Spleen (tissue), 11 donors: ENCODE measurements around the gene PARP11. TPM values are rescaled to one million over a fixed set of nuclear protein-coding genes. Genes with fewer than 3 reads are reported as not detected.

Source experiments
- DNase-seq: peaks from one replicate; pipeline ENCODE4 v3.0.0-alpha.2; 2020
- H3K27ac ChIP-seq, 8 donors: fragments of 200-600 bp; sonication (generic) in 7 of 8; 1 replicate in 4 of 8; 2 replicates in 4 of 8; pipeline versions ENCODE4 v1.5.0 to v1.8.0; 2016 to 2021; ENCODE audit warnings: inconsistent platforms in 4 of 8, mild to moderate bottlenecking in 4 of 8, moderate library complexity in 1 of 8
- H3K27me3 ChIP-seq, 7 donors: fragments of 200-600 bp; sonication (generic) in 6 of 7; replicated peaks in 1 of 7; 1 replicate in 4 of 7; 2 replicates in 3 of 7; pipeline versions ENCODE4 v1.5.0 to v1.8.0; 2016 to 2021; ENCODE audit warnings: inconsistent platforms in 3 of 7, mild to moderate bottlenecking in 1 of 7
- H3K36me3 ChIP-seq, 6 donors: fragments of 200-600 bp; sonication (generic) in 5 of 6; 1 replicate in 4 of 6; 2 replicates in 2 of 6; pipeline versions ENCODE4 v1.5.0 to v1.8.0; 2016 to 2021; ENCODE audit warnings: inconsistent platforms in 2 of 6
- H3K4me1 ChIP-seq, 6 donors: fragments of 200-600 bp; sonication (generic) in 5 of 6; 1 replicate in 3 of 6; 2 replicates in 3 of 6; pipeline versions ENCODE4 v1.5.0 to v1.8.0; 2016 to 2021; ENCODE audit warnings: inconsistent platforms in 3 of 6
- H3K4me3 ChIP-seq, 8 donors: fragments of 200-600 bp; sonication (generic) in 7 of 8; 1 replicate in 4 of 8; 2 replicates in 4 of 8; pipeline versions ENCODE4 v1.5.0 to v1.8.0; 2016 to 2021; ENCODE audit warnings: inconsistent platforms in 4 of 8, mild to moderate bottlenecking in 4 of 8, moderate library complexity in 2 of 8
- H3K9me3 ChIP-seq, 8 donors: fragments of 200-600 bp; sonication (generic) in 7 of 8; 1 replicate in 4 of 8; 2 replicates in 4 of 8; pipeline versions ENCODE4 v1.5.0 to v1.8.0; 2016 to 2021; ENCODE audit warnings: inconsistent platforms in 4 of 8
- POLR2A ChIP-seq, 3 donors: fragments of 450-650 bp; IDR thresholded peaks; one replicate each; pipeline ENCODE4 v1.5.1; 2017; ENCODE audit warnings: antibody characterized with exemption in 3 of 3, mild to moderate bottlenecking in 1 of 3
- POLR2AphosphoS5 ChIP-seq, 3 donors: sonication (generic); formaldehyde crosslinking; IDR thresholded peaks; one replicate each; pipeline ENCODE4 v1.5.1; 2017; ENCODE audit warnings: antibody characterized with exemption in 3 of 3
- WGBS, 5 donors: extraction: QIAGEN DNeasy Blood & Tissue Kit in 3 of 5; methylation state at CpG; one replicate each; pipeline versions ENCODE4 v1.1.5 to v1.1.7; 2013 to 2018; 5-methylcytosine and 5-hydroxymethylcytosine counted together
- intact Hi-C: fragments of 100-400 bp; cut with DNase I; formaldehyde crosslinking; loops from one replicate; pipeline ENCODE4 v1.15.0; 2023; ENCODE audit warnings: low total_unique reads
- polyA plus RNA-seq, 3 donors: library from polyadenylated mRNA; stranded (reverse); fragments of 200-250 nt; gene quantifications; one replicate each; pipeline ENCODE4 v1.2.1, GENCODE V29; 2013
- total RNA-seq, 7 donors: library from RNA; depleted of rRNA in 3 of 7; stranded (reverse); fragments of >200 nt in 3 of 7; fragmentation: NEBNext Ultra II Directional in 4 of 7; extraction: Animal tissue kit (Norgen Biotek cat#: 25700) in 4 of 7; gene quantifications; one replicate each; pipeline versions ENCODE4 v1.1.0 to v1.2.1, GENCODE V29; 2016 to 2021
- TF ChIP-seq, protein P1 (sequence below), 11 experiments: fragments of 200-600 bp in 7 of 11; fragments of 450-650 bp in 4 of 11; sonication (generic) in 4 of 11; IDR thresholded peaks in 8 of 11; conservative IDR thresholded peaks in 3 of 11; 1 replicate in 7 of 11; 2 replicates in 4 of 11; pipeline versions ENCODE4 v1.4.0 to v1.8.0; 2016 to 2021; ENCODE audit warnings: antibody characterized with exemption in 11 of 11, inconsistent platforms in 4 of 11, mild to moderate bottlenecking in 1 of 11
- donor health status: healthy with polysubstance abuse.
- donor health status: DM: no; HTN: no; CAD: no; lungs with moderate emphysema.
- donor health status: DM: no; HTN: no; CAD: no.
- donor health status: Bipolar disorder and iron deficiency.
- donor health status: healthy.
- donor health status: DM: no; HTN: no; CAD: no.
- donor health status: DM: yes; HTN: yes; CAD: no.

PARP11 gene
- total and polyA plus RNA-seq, 10 donors, result 3.7 to 25.2 (median 17.8) TPM

DNA sequence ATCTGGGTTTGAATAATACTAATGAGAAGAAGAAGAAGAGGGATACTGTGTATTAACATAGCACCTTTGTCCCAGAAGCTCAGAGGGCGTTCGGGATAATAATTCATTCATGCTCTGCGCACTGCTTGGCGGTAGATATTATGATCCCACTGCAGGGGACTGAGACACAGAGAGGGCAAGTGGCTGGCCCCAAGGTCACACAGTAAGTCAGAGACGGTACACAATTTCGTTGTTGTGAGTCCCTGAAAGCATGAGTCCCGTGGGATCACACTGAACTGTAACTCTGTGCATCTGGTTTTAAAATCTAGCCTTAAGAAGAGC lies 47.9 kb upstream of the PARP11 start:
- TF ChIP-seq, protein P1, sequence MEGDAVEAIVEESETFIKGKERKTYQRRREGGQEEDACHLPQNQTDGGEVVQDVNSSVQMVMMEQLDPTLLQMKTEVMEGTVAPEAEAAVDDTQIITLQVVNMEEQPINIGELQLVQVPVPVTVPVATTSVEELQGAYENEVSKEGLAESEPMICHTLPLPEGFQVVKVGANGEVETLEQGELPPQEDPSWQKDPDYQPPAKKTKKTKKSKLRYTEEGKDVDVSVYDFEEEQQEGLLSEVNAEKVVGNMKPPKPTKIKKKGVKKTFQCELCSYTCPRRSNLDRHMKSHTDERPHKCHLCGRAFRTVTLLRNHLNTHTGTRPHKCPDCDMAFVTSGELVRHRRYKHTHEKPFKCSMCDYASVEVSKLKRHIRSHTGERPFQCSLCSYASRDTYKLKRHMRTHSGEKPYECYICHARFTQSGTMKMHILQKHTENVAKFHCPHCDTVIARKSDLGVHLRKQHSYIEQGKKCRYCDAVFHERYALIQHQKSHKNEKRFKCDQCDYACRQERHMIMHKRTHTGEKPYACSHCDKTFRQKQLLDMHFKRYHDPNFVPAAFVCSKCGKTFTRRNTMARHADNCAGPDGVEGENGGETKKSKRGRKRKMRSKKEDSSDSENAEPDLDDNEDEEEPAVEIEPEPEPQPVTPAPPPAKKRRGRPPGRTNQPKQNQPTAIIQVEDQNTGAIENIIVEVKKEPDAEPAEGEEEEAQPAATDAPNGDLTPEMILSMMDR (IDR thresholded peaks at IDR 0.05 in 8 of 11, conservative IDR thresholded peaks at IDR 0.05 in 3 of 11), result no peak
- TF ChIP-seq POLR2AphosphoS5 (IDR thresholded peaks at IDR 0.05), result no peak
- no peak for TF ChIP-seq POLR2A (IDR thresholded peaks at IDR 0.05)
- Histone ChIP-seq H3K4me1 (no peaks in the 10 kb centered on the region), H3K4me3 (no peak overlapping the region), H3K27ac (no peak overlapping the region), H3K9me3 (no peaks in the 10 kb centered on the region), H3K36me3 (no peaks in the 10 kb centered on the region), H3K27me3 (peaks cover 0 to 67% (median 7%) of the 10 kb centered on the region in 7 donors)
- DNase-seq, result no peak
- intact Hi-C loops, result no loop called here
- WGBS, 5 donors, result 76 to 87% (median 79%) methylated on average over 7 of the region's 7 CpGs

DNA sequence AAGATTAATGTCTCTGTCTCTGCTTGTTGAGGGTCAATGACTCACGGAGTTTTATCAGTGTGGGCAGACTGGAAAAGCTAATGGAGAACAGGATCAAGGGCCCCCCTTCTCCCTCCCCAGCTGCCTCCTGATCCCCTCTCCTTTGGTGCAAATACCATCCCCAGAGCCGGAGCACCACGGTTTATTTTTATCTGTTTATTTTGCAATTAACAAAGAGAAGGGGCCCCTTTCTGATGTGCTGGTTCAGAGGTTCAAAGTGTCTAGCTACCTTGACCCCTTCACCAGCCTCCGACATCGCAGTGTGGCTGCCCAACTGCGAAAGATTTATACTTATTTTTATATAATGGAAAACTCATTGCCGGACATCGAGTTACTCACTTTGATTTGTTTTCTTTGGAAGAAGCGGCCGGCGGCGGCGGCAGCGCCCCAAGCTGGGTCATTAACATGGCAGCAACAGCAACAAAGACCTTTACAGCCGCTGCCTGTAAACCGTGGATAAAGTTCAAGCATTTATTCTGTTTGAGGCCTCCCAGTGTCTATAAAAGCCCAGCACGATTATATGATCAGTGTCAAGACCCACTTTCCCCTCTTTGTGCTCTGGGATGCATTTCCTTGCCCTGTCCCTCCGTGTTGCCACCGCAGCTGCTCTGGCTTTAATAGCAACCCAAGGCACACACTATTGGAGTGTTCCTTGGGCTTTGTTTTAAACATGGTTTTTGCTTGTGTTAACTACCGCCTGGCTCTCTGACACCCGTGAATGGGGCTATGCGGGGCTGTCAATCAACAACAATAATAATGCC lies 47.4 kb upstream of the PARP11 start:
- H3K9me3 ChIP-seq, result no peaks in the 10 kb centered on the region
- no peak for DNase-seq
- TF ChIP-seq POLR2A (IDR thresholded peaks at IDR 0.05), result no peak
- WGBS, 5 donors, result 58 to 80% (median 71%) methylated on average over 22 of the region's 22 CpGs
- H3K36me3 ChIP-seq, result no peaks in the 10 kb centered on the region
- intact Hi-C loops, result no loop called here
- no peak overlapping the region for H3K4me3 ChIP-seq
- peaks cover 0 to 63% (median 7%) of the 10 kb centered on the region in 7 donors for H3K27me3 ChIP-seq
- no peaks in the 10 kb centered on the region for H3K4me1 ChIP-seq
- no peak overlapping the region for H3K27ac ChIP-seq

DNA sequence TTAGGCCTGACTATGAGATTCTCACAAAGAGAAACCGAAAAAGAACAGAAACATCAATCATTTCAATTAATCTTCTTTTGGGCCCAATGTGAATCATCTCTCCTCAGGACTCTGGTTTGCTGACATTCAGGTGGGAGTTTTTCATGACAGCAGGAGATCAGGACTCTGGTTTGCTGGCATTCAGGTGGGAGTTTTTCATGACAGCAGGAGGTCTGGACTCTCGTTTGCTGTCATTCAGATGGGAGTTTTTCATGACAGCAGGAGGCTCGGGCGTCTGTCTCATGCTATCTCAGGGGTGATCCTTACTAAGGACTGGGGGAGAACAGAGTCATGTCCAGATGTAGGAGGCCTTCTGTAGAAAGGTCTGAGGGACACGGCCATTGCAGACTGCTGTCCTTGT lies 40.1 kb upstream of the PARP11 start:
- Histone ChIP-seq H3K27me3 (peaks cover 0 to 5% (median 0%) of the 10 kb centered on the region in 7 donors), H3K27ac (no peak overlapping the region), H3K9me3 (peaks cover 0 to 17% (median 11%) of the 10 kb centered on the region in 8 donors), H3K36me3 (no peaks in the 10 kb centered on the region), H3K4me1 (no peaks in the 10 kb centered on the region), H3K4me3 (no peak overlapping the region)
- DNase-seq, result no peak
- 54 to 80% (median 75%) methylated on average over 5 of the region's 5 CpGs for WGBS, 5 donors
- intact Hi-C loops, result no loop called here
- TF ChIP-seq POLR2A (IDR thresholded peaks at IDR 0.05), result no peak
- TF ChIP-seq, protein P1 (IDR thresholded peaks at IDR 0.05 in 8 of 11, conservative IDR thresholded peaks at IDR 0.05 in 3 of 11), result no peak
- TF ChIP-seq POLR2AphosphoS5 (IDR thresholded peaks at IDR 0.05), result no peak

DNA sequence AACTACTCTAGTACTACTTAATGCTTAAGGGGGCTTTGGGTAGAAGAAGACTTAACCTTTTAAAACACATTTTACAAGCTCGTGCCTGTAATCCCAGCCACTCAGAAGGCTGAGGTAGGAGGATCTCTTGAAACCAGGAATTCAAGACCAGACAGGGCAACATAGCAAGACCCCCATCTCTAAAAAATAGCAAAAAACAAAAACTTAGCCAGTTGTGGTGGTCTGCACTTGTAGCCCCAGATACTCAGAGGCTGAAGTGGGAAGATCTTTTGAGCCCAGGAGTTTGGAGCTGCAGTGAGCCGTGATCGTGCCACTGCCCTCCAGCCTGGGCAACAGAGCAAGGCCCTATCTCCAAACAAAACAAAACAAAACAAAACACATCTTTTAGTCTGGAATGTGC lies 39.7 kb upstream of the PARP11 start:
- TF ChIP-seq POLR2A (IDR thresholded peaks at IDR 0.05), result no peak
- no peak for TF ChIP-seq POLR2AphosphoS5 (IDR thresholded peaks at IDR 0.05)
- TF ChIP-seq, protein P1 (IDR thresholded peaks at IDR 0.05 in 8 of 11, conservative IDR thresholded peaks at IDR 0.05 in 3 of 11), result no peak
- Histone ChIP-seq H3K9me3 (peaks cover 0 to 17% (median 11%) of the 10 kb centered on the region in 8 donors), H3K4me3 (no peak overlapping the region), H3K27me3 (peaks cover 0 to 4% (median 0%) of the 10 kb centered on the region in 7 donors), H3K36me3 (no peaks in the 10 kb centered on the region), H3K4me1 (no peaks in the 10 kb centered on the region), H3K27ac (no peak overlapping the region)
- intact Hi-C loops, result no loop called here
- DNase-seq, result no peak
- 84 to 92% (median 88%) methylated on average over 3 of the region's 3 CpGs for WGBS, 5 donors
